ENCODE results near the gene TMEM121. TPM values are rescaled to one million over a fixed set of nuclear protein-coding genes. Genes with fewer than 3 reads are reported as not detected.

Gene TMEM121
- total and polyA plus RNA-seq, 2 donors (not counting 1 experiment from before 2014, with no cell fraction given): 0.99 to 3.7 TPM

DNA sequence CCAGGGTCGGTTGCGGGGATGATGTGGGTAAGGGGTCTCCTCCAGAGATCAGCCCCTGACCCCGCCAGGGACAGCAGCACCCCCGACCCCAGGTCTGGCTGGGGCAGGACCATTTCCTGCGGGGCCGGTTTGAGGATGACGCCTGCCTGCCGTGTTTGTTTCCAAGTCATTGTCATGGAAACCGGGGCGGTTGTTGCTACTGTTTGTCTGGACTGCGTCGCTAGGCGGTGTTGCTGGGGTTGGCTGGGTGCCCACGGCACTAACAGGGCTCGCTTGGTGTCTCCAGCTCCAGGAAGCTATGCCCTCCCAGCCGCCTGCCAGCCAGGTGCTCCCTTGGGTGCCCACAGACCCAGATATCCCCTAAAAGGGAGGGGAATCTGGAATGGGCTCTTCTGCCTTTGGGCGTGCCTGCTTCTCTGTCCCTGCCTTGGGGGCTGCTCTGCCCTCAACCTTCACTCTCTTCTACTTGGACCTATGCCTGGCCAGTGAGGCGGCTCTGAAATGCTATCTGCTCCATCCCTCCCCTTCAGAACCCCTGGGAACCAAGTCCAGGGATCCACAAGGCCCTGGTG lies 44.4 kb upstream of the TMEM121 start:
- H3K4me1 Mint-ChIP-seq: peaks cover 67% of the 10 kb centered on the region
- POLR2A ChIA-PET: interaction anchor here (0.5 to 2.7 kb wide), 8 partner anchors 8 to 181 kb away, joined by 3 to 39 read pairs (median 4); partner anchors contain the start of gene BRF1
- H3K4me3 Mint-ChIP-seq: peak overlapping the region; percentile 88
- no peaks in the 10 kb centered on the region for H3K79me2 ChIP-seq (ENCODE audit: control insufficient read depth, insufficient read depth, low read length)
- peak overlapping the region; percentile 89 for H3K9ac ChIP-seq (ENCODE audit: low read length)
- H3K4me3 ChIP-seq (ENCODE audit: control extremely low read depth in 1 of 5, extremely low read depth in 1 of 5, insufficient read depth in 1 of 5, low read depth in 2 of 5, low read length in 4 of 5): peak overlapping the region in 3 of 5 experiments; percentile 49 to 66 (median 54)
- no peak overlapping the region for H2AFZ ChIP-seq (ENCODE audit: insufficient read depth, low read depth, low read length, poor library complexity, severe bottlenecking)
- H3K27me3 ChIP-seq (replicated peaks in 1 of 4; ENCODE audit: control extremely low read depth in 1 of 4, control insufficient read depth in 3 of 4, insufficient read depth in 4 of 4, low read length in 3 of 4): peaks cover 0 to 5% (median under 1%) of the 10 kb centered on the region in 4 experiments
- no peaks in the 10 kb centered on the region for H3K27me3 Mint-ChIP-seq
- H4K20me1 ChIP-seq (ENCODE audit: control insufficient read depth, insufficient read depth, low read length, poor library complexity, severe bottlenecking): no peaks in the 10 kb centered on the region
- peak overlapping the region; percentile 93 to 99 for H3K27ac ChIP-seq (ENCODE audit: low read length in 2 of 2)
- peak overlapping the region; percentile 100 for H3K27ac Mint-ChIP-seq
- WGBS (ENCODE audit: insufficient coverage): 3% methylated on average over 17 of the region's 18 CpGs
- H3K4me1 ChIP-seq (ENCODE audit: control insufficient read depth in 2 of 2, insufficient read depth in 2 of 2, low read length in 2 of 2): peaks cover 59 to 88% of the 10 kb centered on the region in 2 donors
- intact Hi-C loops (cut with micrococcal nuclease): loop anchor here (1.0 to 10.0 kb wide), 2 partner anchors 8 to 417 kb away; partner anchors contain the start of gene GPR132
- CTCF ChIA-PET: interaction anchor here (1.4 to 7.3 kb wide), 9 partner anchors 9 to 193 kb away, joined by 5 to 121 read pairs (median 8); partner anchors contain the start of genes BRF1 and TEDC1
- TF ChIP-seq, protein P1, sequence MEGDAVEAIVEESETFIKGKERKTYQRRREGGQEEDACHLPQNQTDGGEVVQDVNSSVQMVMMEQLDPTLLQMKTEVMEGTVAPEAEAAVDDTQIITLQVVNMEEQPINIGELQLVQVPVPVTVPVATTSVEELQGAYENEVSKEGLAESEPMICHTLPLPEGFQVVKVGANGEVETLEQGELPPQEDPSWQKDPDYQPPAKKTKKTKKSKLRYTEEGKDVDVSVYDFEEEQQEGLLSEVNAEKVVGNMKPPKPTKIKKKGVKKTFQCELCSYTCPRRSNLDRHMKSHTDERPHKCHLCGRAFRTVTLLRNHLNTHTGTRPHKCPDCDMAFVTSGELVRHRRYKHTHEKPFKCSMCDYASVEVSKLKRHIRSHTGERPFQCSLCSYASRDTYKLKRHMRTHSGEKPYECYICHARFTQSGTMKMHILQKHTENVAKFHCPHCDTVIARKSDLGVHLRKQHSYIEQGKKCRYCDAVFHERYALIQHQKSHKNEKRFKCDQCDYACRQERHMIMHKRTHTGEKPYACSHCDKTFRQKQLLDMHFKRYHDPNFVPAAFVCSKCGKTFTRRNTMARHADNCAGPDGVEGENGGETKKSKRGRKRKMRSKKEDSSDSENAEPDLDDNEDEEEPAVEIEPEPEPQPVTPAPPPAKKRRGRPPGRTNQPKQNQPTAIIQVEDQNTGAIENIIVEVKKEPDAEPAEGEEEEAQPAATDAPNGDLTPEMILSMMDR (IDR thresholded peaks at IDR 0.05): no peak
- TF ChIP-seq EZH2 (IDR thresholded peaks at IDR 0.05; ENCODE audit: borderline replicate concordance, insufficient read depth, low read depth, low read length, poor library complexity, severe bottlenecking): no peak
- no peaks in the 10 kb centered on the region for H3K9me3 Mint-ChIP-seq (ENCODE audit: insufficient read depth)
- ATAC-seq (ENCODE audit: low read depth) (peak; percentile 51), DNase-seq (peak; percentile 99)
- peak overlapping the region; percentile 100 for H3K4me2 ChIP-seq (replicated peaks; ENCODE audit: low read depth, low read length, poor library complexity, severe bottlenecking)
- H3K9me3 ChIP-seq (ENCODE audit: control extremely low read depth in 1 of 3, control insufficient read depth in 2 of 3, insufficient read depth in 1 of 3, low read length in 2 of 3): peaks cover 0 to 16% (median 0%) of the 10 kb centered on the region in 3 donors
- no peaks in the 10 kb centered on the region for H3K36me3 ChIP-seq (replicated peaks in 1 of 2; ENCODE audit: control extremely low read depth in 1 of 2, control insufficient read depth in 1 of 2, extremely low read depth in 1 of 2, insufficient read depth in 2 of 2, low read length in 1 of 2)
